H9 (cell line): Measurements from ENCODE around the gene GSTK1. TPM values are rescaled to one million over a fixed set of nuclear protein-coding genes. Genes with fewer than 3 reads are reported as not detected.

Experiments
- DNase-seq: peaks from one replicate; pipeline ENCODE4 v3.0.0-alpha.2; 2017
- H2AFZ ChIP-seq: one replicate; pipeline ENCODE4 v1.6.1; 2013; ENCODE audit warnings: mild to moderate bottlenecking, low read length, control low read depth, moderate library complexity
- H2AK5ac ChIP-seq: 2 replicates; pipeline ENCODE4 v1.6.1; 2013; ENCODE audit warnings: low read length, control low read depth, mixed read lengths; ENCODE audit not compliant: insufficient read length
- H2BK120ac ChIP-seq: one replicate; pipeline ENCODE4 v1.6.1; 2013; ENCODE audit warnings: low read depth, mild to moderate bottlenecking, low read length, control low read depth, inconsistent platforms; ENCODE audit not compliant: poor library complexity, severe bottlenecking
- H2BK12ac ChIP-seq: 2 replicates; pipeline ENCODE4 v1.6.1; 2013; ENCODE audit warnings: low read length, control low read depth, mixed read lengths, low read depth; ENCODE audit not compliant: insufficient read length
- H2BK15ac ChIP-seq: 2 replicates; pipeline ENCODE4 v1.6.1; 2013; ENCODE audit warnings: low read depth, low read length, control low read depth
- H2BK20ac ChIP-seq: one replicate; pipeline ENCODE4 v1.6.1; 2013; ENCODE audit warnings: low read depth, mild to moderate bottlenecking, low read length, control low read depth, inconsistent platforms; ENCODE audit not compliant: poor library complexity, severe bottlenecking
- H2BK5ac ChIP-seq: 2 replicates; pipeline ENCODE4 v1.6.1; 2013; ENCODE audit warnings: low read length, control low read depth, mixed read lengths; ENCODE audit not compliant: insufficient read length
- H3K14ac ChIP-seq: 2 replicates; pipeline ENCODE4 v1.6.1; 2013; ENCODE audit warnings: low read length, control low read depth; ENCODE audit not compliant: insufficient read depth
- H3K18ac ChIP-seq: 2 replicates; pipeline ENCODE4 v1.6.1; 2013; ENCODE audit warnings: low read depth, mild to moderate bottlenecking, mixed read lengths, low read length, control low read depth; ENCODE audit not compliant: insufficient read length
- H3K23ac ChIP-seq: 2 replicates; pipeline ENCODE4 v1.6.1; 2013; ENCODE audit warnings: low read length, control low read depth, mixed read lengths, low read depth; ENCODE audit not compliant: insufficient read length
- H3K23me2 ChIP-seq: 2 replicates; pipeline ENCODE4 v1.6.1; 2013; ENCODE audit warnings: low read depth, mild to moderate bottlenecking, mixed read lengths, low read length, control low read depth; ENCODE audit not compliant: insufficient read length, poor library complexity, severe bottlenecking
- H3K27ac ChIP-seq: 2 replicates; pipeline ENCODE4 v1.5.1; 2013; ENCODE audit warnings: low read length, control low read depth, mixed read lengths, low read depth; ENCODE audit not compliant: insufficient read length
- H3K27me3 ChIP-seq: 2 replicates; pipeline ENCODE4 v1.6.1; 2013; ENCODE audit warnings: low read length, control low read depth, inconsistent platforms; ENCODE audit not compliant: insufficient read depth
- H3K4ac ChIP-seq: 2 replicates; pipeline ENCODE4 v1.6.1; 2013; ENCODE audit warnings: low read depth, mild to moderate bottlenecking, control low read depth, inconsistent platforms, low read length, moderate library complexity
- H3K4me1 ChIP-seq: 2 replicates; pipeline ENCODE4 v1.6.1; 2013; ENCODE audit warnings: low read length, control low read depth, inconsistent platforms; ENCODE audit not compliant: insufficient read depth
- H3K4me2 ChIP-seq: 2 replicates; pipeline ENCODE4 v1.6.1; 2013; ENCODE audit warnings: low read length, control low read depth, mixed read lengths; ENCODE audit not compliant: insufficient read length, insufficient read depth
- H3K56ac ChIP-seq: 2 replicates; pipeline ENCODE4 v1.6.1; 2013; ENCODE audit warnings: low read depth, mild to moderate bottlenecking, mixed read lengths, low read length, control low read depth; ENCODE audit not compliant: insufficient read length
- H3K79me1 ChIP-seq: 2 replicates; pipeline ENCODE4 v1.6.1; 2013; ENCODE audit warnings: low read depth, mild to moderate bottlenecking, moderate library complexity, low read length, control low read depth, inconsistent platforms; ENCODE audit not compliant: insufficient read depth, poor library complexity, severe bottlenecking
- H3K79me2 ChIP-seq: 2 replicates; pipeline ENCODE4 v1.6.1; 2013; ENCODE audit warnings: low read length, control low read depth, inconsistent platforms; ENCODE audit not compliant: insufficient read depth
- H3K9ac ChIP-seq: 2 replicates; pipeline ENCODE4 v1.6.1; 2013; ENCODE audit warnings: low read length, control low read depth, mixed read lengths; ENCODE audit not compliant: insufficient read length; ENCODE audit errors: extremely low read depth
- H3K9me3 ChIP-seq: one replicate; pipeline ENCODE4 v1.6.1; 2013; ENCODE audit warnings: low read depth, low read length, inconsistent platforms; ENCODE audit not compliant: control insufficient read depth
- H3T11ph ChIP-seq: one replicate; pipeline ENCODE4 v1.6.1; 2013; ENCODE audit warnings: mild to moderate bottlenecking, low read length, control low read depth, inconsistent platforms
- H4K20me1 ChIP-seq: one replicate; pipeline ENCODE4 v1.6.1; 2013; ENCODE audit not compliant: control insufficient read depth, insufficient read length, insufficient read depth
- H4K5ac ChIP-seq: 2 replicates; pipeline ENCODE4 v1.6.1; 2013; ENCODE audit warnings: low read depth, mild to moderate bottlenecking, mixed read lengths, low read length, control low read depth; ENCODE audit not compliant: insufficient read length
- H4K8ac ChIP-seq: replicated peaks from 2 replicates; pipeline ENCODE4 v1.6.1; 2013; ENCODE audit warnings: low read length, control low read depth, mixed read lengths, low read depth; ENCODE audit not compliant: insufficient read length
- H4K91ac ChIP-seq: 2 replicates; pipeline ENCODE4 v1.6.1; 2013; ENCODE audit warnings: low read depth, mild to moderate bottlenecking, moderate library complexity, mixed read lengths, low read length, control low read depth; ENCODE audit not compliant: insufficient read length
- H3K27ac Mint-ChIP-seq, 3 experiments: 2 replicates in 2 of 3; 3 replicates in 1 of 3; pipeline ENCODE4 v1.8.0; 2020 to 2021; ENCODE audit warnings: mixed read lengths in 3 of 3, mild to moderate bottlenecking in 1 of 3, moderate library complexity in 1 of 3
- H3K27me3 Mint-ChIP-seq: 2 replicates; pipeline ENCODE4 v1.8.0; 2021; ENCODE audit warnings: low read depth, mild to moderate bottlenecking, moderate library complexity, mixed read lengths
- H3K36me3 Mint-ChIP-seq, 3 experiments: 2 replicates in 2 of 3; 3 replicates in 1 of 3; pipeline ENCODE4 v1.8.0; 2020 to 2021; ENCODE audit warnings: low read depth in 3 of 3, mixed read lengths in 3 of 3; ENCODE audit not compliant: insufficient read depth in 1 of 3
- H3K4me1 Mint-ChIP-seq, 2 experiments: 2 replicates each; pipeline ENCODE4 v1.8.0; 2020; ENCODE audit warnings: mixed read lengths in 2 of 2
- H3K4me3 Mint-ChIP-seq, 2 experiments: 2 replicates in 1 of 2; 3 replicates in 1 of 2; pipeline ENCODE4 v1.8.0; 2020 to 2021; ENCODE audit warnings: mild to moderate bottlenecking in 2 of 2, mixed read lengths in 2 of 2, moderate library complexity in 1 of 2
- H3K9me3 Mint-ChIP-seq, 2 experiments: 2 replicates in 1 of 2; 3 replicates in 1 of 2; pipeline ENCODE4 v1.8.0; 2020; ENCODE audit warnings: mild to moderate bottlenecking in 2 of 2, mixed read lengths in 2 of 2, moderate library complexity in 1 of 2
- CTCF ChIP-seq: fragments of 200-600 bp; sonication (generic); conservative IDR thresholded peaks from 3 replicates; pipeline ENCODE4 v1.8.0; 2021; ENCODE audit warnings: antibody characterized with exemption, mild to moderate bottlenecking
- WGBS: extraction: QIAGEN DNeasy Blood & Tissue Kit; methylation state at CpG from one replicate; pipeline ENCODE4 v1.1.7; 2013; ENCODE audit warnings: missing lambda C conversion rate, low lambda C conversion rate, mixed read lengths; ENCODE audit not compliant: insufficient read length; ENCODE audit errors: extremely low coverage; 5-methylcytosine and 5-hydroxymethylcytosine counted together
- total RNA-seq: library from RNA; stranded (reverse); gene quantifications from 2 replicates; pipeline ENCODE4 v1.2.1, GENCODE V29; 2021

The GSTK1 gene
- total RNA-seq, 1 experiment from 2014 or later = 36.1 TPM

GRCh38 chr7:143229054-143229790, 34.0 kb upstream of the GSTK1 start:
- no peak overlapping the region for H3K56ac ChIP-seq
- no peak overlapping the region for H3K14ac ChIP-seq
- H2BK120ac ChIP-seq = no peak overlapping the region
- no peak overlapping the region for H4K8ac ChIP-seq
- no peaks in the 10 kb centered on the region for H3K27me3 ChIP-seq
- peaks cover 4% of the 10 kb centered on the region for H3K27me3 Mint-ChIP-seq
- WGBS = no CpG with 5 or more reads among the region's 9 CpGs
- H3K36me3 Mint-ChIP-seq = no peaks in the 10 kb centered on the region
- H2BK12ac ChIP-seq = no peak overlapping the region
- no peak overlapping the region for H3K4me3 Mint-ChIP-seq
- H3K9ac ChIP-seq = no peak overlapping the region
- no peaks in the 10 kb centered on the region for H3K23me2 ChIP-seq
- H3K4ac ChIP-seq = no peak overlapping the region
- no peak overlapping the region for H3T11ph ChIP-seq
- DNase-seq = peak; percentile 42
- 0 out of 7 replicates have a peak overlapping the region, but pooled peaks of 1 of the 3 experiments have one; percentile 13 for H3K27ac Mint-ChIP-seq
- no peak overlapping the region for H2BK5ac ChIP-seq
- H3K9me3 ChIP-seq = no peaks in the 10 kb centered on the region
- H3K18ac ChIP-seq = no peak overlapping the region
- no peak for TF ChIP-seq CTCF
- H2AFZ ChIP-seq = peak overlapping the region; percentile 65
- H3K4me2 ChIP-seq = no peak overlapping the region
- H3K27ac ChIP-seq = no peak overlapping the region
- H3K4me1 ChIP-seq = peaks cover 5% of the 10 kb centered on the region
- H3K4me1 Mint-ChIP-seq = peaks cover 3 to 7% of the 10 kb centered on the region in 2 experiments; a peak in 2 of 4 replicates
- H3K23ac ChIP-seq = no peak overlapping the region
- H2BK20ac ChIP-seq = no peak overlapping the region
- no peak overlapping the region for H4K5ac ChIP-seq
- H4K20me1 ChIP-seq = no peaks in the 10 kb centered on the region
- H3K79me2 ChIP-seq = no peaks in the 10 kb centered on the region
- no peaks in the 10 kb centered on the region for H3K79me1 ChIP-seq
- H2AK5ac ChIP-seq = no peak overlapping the region
- H3K9me3 Mint-ChIP-seq = no peaks in the 10 kb centered on the region
- no peak overlapping the region for H4K91ac ChIP-seq
- H2BK15ac ChIP-seq = no peak overlapping the region
